Esophagus (tissue), 2 donors: ENCODE results near the gene PLCE1. TPM values are rescaled to one million over a fixed set of nuclear protein-coding genes. Genes with fewer than 3 reads are reported as not detected.

ENCODE experiments used
- polyA plus RNA-seq, 2 donors: library from polyadenylated mRNA; stranded (reverse); fragments of 200-250 nt; gene quantifications; one replicate each; pipeline ENCODE4 v1.2.3, GENCODE V29; 2013
- donor health status: healthy with polysubstance abuse.
- donor health status: Bipolar disorder and iron deficiency.

Gene PLCE1
- polyA plus RNA-seq, 2 donors = 0.85 to 1.1 TPM

Other genes starting within 250 kb of the PLCE1 start
- 1 to 10 TPM in 1 of 2 donors, under 1 TPM in 1; 0.88 to 1.0 TPM for gene LGI1, start 236.0 kb upstream of the PLCE1 start, polyA plus RNA-seq
- 1 to 10 TPM in 1 of 2 donors, under 1 TPM in 1; 0.73 to 1.4 TPM for gene SLC35G1, start 100.0 kb upstream of the PLCE1 start, polyA plus RNA-seq